H1 (cell line): ENCODE data around the gene MAPT. TPM values are rescaled to one million over a fixed set of nuclear protein-coding genes. Genes with fewer than 3 reads are reported as not detected.

Experiments used
- EGR1 ChIP-seq: IDR thresholded peaks from 2 replicates; pipeline ENCODE4 v1.6.1; 2011; ENCODE audit warnings: low read depth, low read length, borderline replicate concordance
- HDAC2 ChIP-seq, 2 experiments: fragments of 300-600 bp in 1 of 2; sonication (generic) in 1 of 2; IDR thresholded peaks; 2 replicates each; pipeline ENCODE4 v1.6.1; 2011 to 2012; ENCODE audit warnings: low read depth in 2 of 2, low read length in 2 of 2, mild to moderate bottlenecking in 2 of 2, moderate library complexity in 2 of 2, borderline replicate concordance in 1 of 2, inconsistent platforms in 1 of 2
- KDM4A ChIP-seq: IDR thresholded peaks from one replicate; pipeline ENCODE4 v1.7.1; 2012; ENCODE audit warnings: low read depth, mild to moderate bottlenecking, moderate library complexity, low read length, inconsistent platforms; ENCODE audit not compliant: severe bottlenecking
- SP4 ChIP-seq: IDR thresholded peaks from 2 replicates; pipeline ENCODE4 v1.6.1; 2012; ENCODE audit warnings: low read length, inconsistent platforms
- TEAD4 ChIP-seq: IDR thresholded peaks from 2 replicates; pipeline ENCODE4 v1.6.1; 2012; ENCODE audit warnings: low read depth, low read length, inconsistent platforms, mixed read lengths
- polyA plus RNA-seq, 7 experiments: library from polyadenylated mRNA; depleted of rRNA in 3 of 7; stranded (reverse) in 5 of 7; unstranded in 2 of 7; fragments of >200 nt in 5 of 7; fragments of 200-250 nt in 2 of 7; gene quantifications; 1 replicate in 5 of 7; 2 replicates in 1 of 7; 4 replicates in 1 of 7; pipeline versions ENCODE4 v1.2.1 to v1.2.3, GENCODE V29; 2011 to 2013; ENCODE audit warnings: missing spikeins in 2 of 7, mixed read lengths in 2 of 7
- total RNA-seq: library from RNA; stranded (reverse); fragmentation: NEBNext Ultra II Directional; extraction: Animal tissue kit (Norgen Biotek cat#: 25700); gene quantifications from 2 replicates; pipeline ENCODE4 v1.2.1, GENCODE V29; 2021

The MAPT gene
- total and polyA plus RNA-seq, 2 of the 8 experiments (the other 6 are each of a cell fraction or from before 2014, with no cell fraction given), result 0.54 to 1.7 TPM

GRCh38 chr17:45927247-45927646 is 32.9 kb downstream of the MAPT start (continued):
- TF ChIP-seq KDM4A (no peak), SP4 (no peak), TEAD4 (no peak), HDAC2 (IDR thresholded peaks at IDR 0.05; ENCODE audit: borderline replicate concordance in 1 of 2, low read depth in 2 of 2, low read length in 2 of 2) (no peak), EGR1 (no peak)
